Coronary artery (tissue), 2 donors: ENCODE results near the gene ANTXRL.
"Not testable (repeated sequence)": the region's sequence is repeated elsewhere in the genome, so short reads cannot be mapped to it uniquely, and the experiment has no call there.

Experiments
- DNase-seq: peaks from one replicate; pipeline ENCODE4 v3.0.0-alpha.2; 2017; ENCODE audit warnings: low spot score
- H3K27ac ChIP-seq, 2 donors: fragments of 200-600 bp; sonication (generic); one replicate each; pipeline ENCODE4 v1.5.1; 2016 to 2019
- H3K4me3 ChIP-seq: fragments of 200-600 bp; sonication (generic); 2 replicates; pipeline ENCODE4 v1.5.1; 2016; ENCODE audit warnings: mild to moderate bottlenecking, moderate library complexity
- CTCF ChIP-seq: fragments of 200-600 bp; sonication (generic); IDR thresholded peaks from one replicate; pipeline ENCODE4 v1.5.1; 2019; ENCODE audit warnings: antibody characterized with exemption

Gene ANTXRL

GRCh38 chr10:46286991-46287693 is at the start of gene ANTXRL:
TSS of gene ANTXRL (plus strand) at chr10:46286997. CDS start at chr10:46287263, 266 bp downstream.
- DNase-seq = no peak
- Histone ChIP-seq H3K27ac (no peak within 1 kb of the TSS), H3K4me3 (no peak within 1 kb of the TSS)
- no peak for TF ChIP-seq CTCF

GRCh38 chr10:46237815-46238510 is 48.8 kb upstream of the ANTXRL start:
- no peak for TF ChIP-seq CTCF
- no peak overlapping the region for H3K27ac ChIP-seq
- no peak overlapping the region for H3K4me3 ChIP-seq
- peak; percentile 22 for DNase-seq

- no peak overlapping the region for H3K27ac ChIP-seq
- no peak for TF ChIP-seq CTCF
- DNase-seq = no peak
- H3K4me3 ChIP-seq = no peak overlapping the region
These were observed 47.5 kb upstream of the ANTXRL start for GRCh38 chr10:46239247-46239646.

- DNase-seq = peak; percentile 49
- Histone ChIP-seq H3K4me3 (no peak overlapping the region), H3K27ac (no peak overlapping the region)
- TF ChIP-seq CTCF = no peak
These were observed 46.7 kb upstream of the ANTXRL start for GRCh38 chr10:46239993-46240683.

GRCh38 chr10:46240684-46241565 is 45.9 kb upstream of the ANTXRL start:
- Histone ChIP-seq H3K27ac (no peak overlapping the region), H3K4me3 (no peak overlapping the region)
- DNase-seq = peak; percentile 28
- TF ChIP-seq CTCF = no peak

GRCh38 chr10:46245381-46245900 is 41.4 kb upstream of the ANTXRL start:
- peak; percentile 35 for DNase-seq
- no peak overlapping the region for H3K27ac ChIP-seq
- no peak for TF ChIP-seq CTCF
- H3K4me3 ChIP-seq = no peak overlapping the region

- not testable (repeated sequence) for H3K27ac ChIP-seq
- DNase-seq = peak; percentile 14
These were observed 40.2 kb upstream of the ANTXRL start for GRCh38 chr10:46246400-46247180.

More at GRCh38 chr10:46246400-46247180, 40.2 kb upstream of the ANTXRL start:
- not testable (repeated sequence) for H3K4me3 ChIP-seq
